Suprapubic skin (tissue), 4 donors: ENCODE data around the gene MN1. TPM values are rescaled to one million over a fixed set of nuclear protein-coding genes. Genes with fewer than 3 reads are reported as not detected.

ENCODE experiments used
- DNase-seq, 2 donors: peaks; one replicate each; pipeline ENCODE4 v3.0.0-alpha.2; 2019; ENCODE audit warnings: low spot score in 2 of 2
- H3K27ac ChIP-seq: fragments of 200-600 bp; sonication (generic); one replicate; pipeline ENCODE4 v1.5.1; 2019
- H3K27me3 ChIP-seq: fragments of 200-600 bp; sonication (generic); one replicate; pipeline ENCODE4 v1.5.1; 2019
- H3K36me3 ChIP-seq: fragments of 200-600 bp; sonication (generic); one replicate; pipeline ENCODE4 v1.5.1; 2019
- H3K4me1 ChIP-seq: fragments of 200-600 bp; sonication (generic); one replicate; pipeline ENCODE4 v1.5.1; 2019
- H3K4me3 ChIP-seq: fragments of 200-600 bp; sonication (generic); one replicate; pipeline ENCODE4 v1.5.1; 2019; ENCODE audit warnings: mild to moderate bottlenecking
- H3K9me3 ChIP-seq: fragments of 200-600 bp; sonication (generic); one replicate; pipeline ENCODE4 v1.5.1; 2019
- CTCF ChIP-seq, 2 donors: fragments of 200-600 bp in 1 of 2; fragments of 450-650 bp in 1 of 2; sonication (generic) in 1 of 2; IDR thresholded peaks; one replicate each; pipeline ENCODE4 v1.5.1; 2016 to 2019; ENCODE audit warnings: antibody characterized with exemption in 2 of 2, mild to moderate bottlenecking in 1 of 2, moderate library complexity in 1 of 2
- EP300 ChIP-seq: sonication (generic); formaldehyde crosslinking; IDR thresholded peaks from one replicate; pipeline ENCODE4 v1.6.1; 2017; ENCODE audit warnings: antibody characterized with exemption
- POLR2A ChIP-seq, 2 donors: fragments of 450-650 bp; IDR thresholded peaks; one replicate each; pipeline ENCODE4 v1.6.1; 2017; ENCODE audit warnings: antibody characterized with exemption in 2 of 2, mild to moderate bottlenecking in 2 of 2, moderate library complexity in 2 of 2
- POLR2AphosphoS5 ChIP-seq, 3 donors: sonication (generic); formaldehyde crosslinking; IDR thresholded peaks; one replicate each; pipeline ENCODE4 v1.6.1; 2017; ENCODE audit warnings: antibody characterized with exemption in 3 of 3
- WGBS: methylation state at CpG from one replicate; pipeline ENCODE4 v1.1.5; 2018; 5-methylcytosine and 5-hydroxymethylcytosine counted together
- total RNA-seq, 4 donors: library from RNA; depleted of rRNA; stranded (reverse); fragments of >200 nt; gene quantifications; one replicate each; pipeline ENCODE4 v1.1.0, GENCODE V29; 2016

MN1 gene
- total RNA-seq, 4 donors from 2014 or later: 1.7 to 6.5 (median 4.1) TPM

- Histone ChIP-seq H3K9me3 (no peaks in the 10 kb centered on the region), H3K27me3 (no peaks in the 10 kb centered on the region), H3K36me3 (no peaks in the 10 kb centered on the region), H3K4me3 (no peak overlapping the region), H3K27ac (peak overlapping the region; percentile 5), H3K4me1 (peaks cover 33% of the 10 kb centered on the region)
- no peak for DNase-seq
- 48% methylated on average over 24 of the region's 24 CpGs for WGBS
- TF ChIP-seq POLR2AphosphoS5 (IDR thresholded peaks at IDR 0.05) (no peak), CTCF (IDR thresholded peaks at IDR 0.05) (no peak), EP300 (no peak), POLR2A (IDR thresholded peaks at IDR 0.05) (no peak)
These were observed 23.1 kb downstream of the MN1 start for GRCh38 chr22:27778294-27779090.

GRCh38 chr22:27777128-27777527, 24.4 kb downstream of the MN1 start:
- H3K4me3 ChIP-seq: no peak overlapping the region
- no peaks in the 10 kb centered on the region for H3K36me3 ChIP-seq
- no peak for DNase-seq
- peak overlapping the region; percentile 21 for H3K27ac ChIP-seq
- H3K27me3 ChIP-seq: no peaks in the 10 kb centered on the region
- 75% methylated on average over 9 of the region's 9 CpGs for WGBS
- no peaks in the 10 kb centered on the region for H3K9me3 ChIP-seq
- peaks cover 33% of the 10 kb centered on the region for H3K4me1 ChIP-seq
- TF ChIP-seq EP300: no peak
- no peak for TF ChIP-seq POLR2AphosphoS5 (IDR thresholded peaks at IDR 0.05)
- no peak for TF ChIP-seq POLR2A (IDR thresholded peaks at IDR 0.05)
- TF ChIP-seq CTCF (IDR thresholded peaks at IDR 0.05): no peak

DNA sequence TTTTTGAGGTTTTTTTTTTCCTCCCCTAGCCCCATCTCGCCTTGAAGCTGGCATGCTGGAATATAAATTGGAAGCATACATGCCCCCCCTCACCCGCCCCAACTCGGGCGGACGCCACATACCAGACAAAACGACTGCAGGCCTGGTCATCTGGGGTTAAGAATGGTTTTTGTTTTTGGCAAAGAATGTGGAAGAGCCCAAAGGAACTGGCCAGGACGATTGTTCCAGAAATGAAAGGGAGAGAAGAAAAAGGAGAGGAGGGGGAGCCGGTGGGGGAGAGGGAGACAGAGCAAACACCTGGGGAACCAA, 25.0 kb downstream of the MN1 start:
- WGBS: 53% methylated on average over 8 of the region's 8 CpGs
- Histone ChIP-seq H3K4me3 (no peak overlapping the region), H3K27ac (peak overlapping the region; percentile 21)

GRCh38 chr22:27775758-27776649, 25.6 kb downstream of the MN1 start:
- H3K27me3 ChIP-seq: no peaks in the 10 kb centered on the region
- DNase-seq: no peak
- no peaks in the 10 kb centered on the region for H3K36me3 ChIP-seq
- WGBS: 35% methylated on average over 17 of the region's 17 CpGs
- TF ChIP-seq POLR2A (IDR thresholded peaks at IDR 0.05) (no peak), CTCF (IDR thresholded peaks at IDR 0.05) (no peak), POLR2AphosphoS5 (IDR thresholded peaks at IDR 0.05) (no peak), EP300 (no peak)
- no peak overlapping the region for H3K4me3 ChIP-seq
- peak overlapping the region; percentile 21 for H3K27ac ChIP-seq
- H3K4me1 ChIP-seq: peaks cover 33% of the 10 kb centered on the region
- H3K9me3 ChIP-seq: no peaks in the 10 kb centered on the region

More for the DNA sequence above, 25.0 kb downstream of the MN1 start:
- Histone ChIP-seq H3K27me3 (no peaks in the 10 kb centered on the region), H3K4me1 (peaks cover 33% of the 10 kb centered on the region), H3K36me3 (no peaks in the 10 kb centered on the region), H3K9me3 (no peaks in the 10 kb centered on the region)
- TF ChIP-seq EP300 (no peak), CTCF (IDR thresholded peaks at IDR 0.05) (no peak), POLR2AphosphoS5 (IDR thresholded peaks at IDR 0.05) (no peak), POLR2A (IDR thresholded peaks at IDR 0.05) (no peak)
- DNase-seq: no peak

- no peak for DNase-seq
- TF ChIP-seq CTCF (IDR thresholded peaks at IDR 0.05) (no peak), POLR2AphosphoS5 (IDR thresholded peaks at IDR 0.05) (no peak), POLR2A (IDR thresholded peaks at IDR 0.05) (no peak), EP300 (no peak)
- Histone ChIP-seq H3K27ac (no peak overlapping the region), H3K4me1 (peaks cover 33% of the 10 kb centered on the region), H3K4me3 (no peak overlapping the region), H3K36me3 (no peaks in the 10 kb centered on the region), H3K27me3 (no peaks in the 10 kb centered on the region), H3K9me3 (no peaks in the 10 kb centered on the region)
- 83% methylated on average over 15 of the region's 18 CpGs for WGBS
These were observed 26.4 kb downstream of the MN1 start for GRCh38 chr22:27775087-27775698.
